H1 (cell line): Measurements from ENCODE around the gene GPSM3. TPM values are rescaled to one million over a fixed set of nuclear protein-coding genes. Genes with fewer than 3 reads are reported as not detected.

Experiments used
- microRNA-seq, 2 experiments: library from miRNA; unstranded; fragments of <30 nt; microRNA quantifications; one replicate each; pipeline versions ENCODE4 to v1.2.0, GENCODE V29; 2016 to 2020; ENCODE audit warnings: borderline microRNAs expressed in 2 of 2, borderline number of aligned reads in 2 of 2, borderline replicate concordance in 1 of 2
- polyA plus RNA-seq, 7 experiments: library from polyadenylated mRNA; depleted of rRNA in 3 of 7; stranded (reverse) in 5 of 7; unstranded in 2 of 7; fragments of >200 nt in 5 of 7; fragments of 200-250 nt in 2 of 7; gene quantifications; 1 replicate in 5 of 7; 2 replicates in 1 of 7; 4 replicates in 1 of 7; pipeline versions ENCODE4 v1.2.1 to v1.2.3, GENCODE V29; 2011 to 2013; ENCODE audit warnings: missing spikeins in 2 of 7, mixed read lengths in 2 of 7
- small RNA-seq: library from polyadenylated mRNA; stranded (forward); fragments of <200 nt; extraction: miRNeasy Mini kit (QIAGEN cat#:217004); gene quantifications from one replicate; pipeline ENCODE3, GENCODE V24; 2013; ENCODE audit not compliant: insufficient read depth
- total RNA-seq: library from RNA; stranded (reverse); fragmentation: NEBNext Ultra II Directional; extraction: Animal tissue kit (Norgen Biotek cat#: 25700); gene quantifications from 2 replicates; pipeline ENCODE4 v1.2.1, GENCODE V29; 2021

GPSM3 gene
- total and polyA plus RNA-seq, 2 of the 8 experiments (the other 6 are each of a cell fraction or from before 2014, with no cell fraction given) = 6.6 to 9.8 TPM

Small RNA genes lying within 50 kb of the gene (microRNA-seq; reads per million reads assigned to microRNA genes)
- gene MIR6721 (0.23 to 0.81 reads per million in 2 experiments), gene MIR6833 (0 reads per million in 2 experiments)

Small RNA genes lying within 50 kb of the gene (small RNA-seq; reads per million reads assigned to genes)
- not detected for gene AL662884.1
- not detected for gene MIR6833

Other genes starting within 250 kb of the GPSM3 start
- gene CFB, start 246.5 kb downstream of the GPSM3 start, total RNA-seq = not detected in 2 replicates
- gene CFB, start 246.5 kb downstream of the GPSM3 start, polyA plus RNA-seq (2011; rRNA removed) = 0.09 and 0.20 TPM in 2 replicates
- gene NELFE, start 233.7 kb downstream of the GPSM3 start, total RNA-seq = 71.1 and 71.5 TPM in 2 replicates
- 49.2 and 52.3 TPM in 2 replicates for gene NELFE, start 233.7 kb downstream of the GPSM3 start, polyA plus RNA-seq (2011; rRNA removed)
- 59.7 and 68.5 TPM in 2 replicates for gene SKIC2, start 233.5 kb downstream of the GPSM3 start, total RNA-seq
- gene SKIC2, start 233.5 kb downstream of the GPSM3 start, polyA plus RNA-seq (2011; rRNA removed) = 42.1 and 70.5 TPM in 2 replicates
- gene DXO, start 220.5 kb downstream of the GPSM3 start, total RNA-seq = 14.7 and 16.2 TPM in 2 replicates
- 23.9 and 30.5 TPM in 2 replicates for gene DXO, start 220.5 kb downstream of the GPSM3 start, polyA plus RNA-seq (2011; rRNA removed)
- gene C4A, start 210.6 kb downstream of the GPSM3 start, total RNA-seq = 0.48 and 2.4 TPM in 2 replicates
- 0.62 and 1.7 TPM in 2 replicates for gene C4A, start 210.6 kb downstream of the GPSM3 start, polyA plus RNA-seq (2011; rRNA removed)
- 1.5 and 3.5 TPM in 2 replicates for gene C4B, start 177.8 kb downstream of the GPSM3 start, total RNA-seq
- gene C4B, start 177.8 kb downstream of the GPSM3 start, polyA plus RNA-seq (2011; rRNA removed) = 0.74 and 1.7 TPM in 2 replicates
- gene CYP21A2, start 154.2 kb downstream of the GPSM3 start, total RNA-seq = 0.22 and 0.40 TPM in 2 replicates
- 0.14 and 0.23 TPM in 2 replicates for gene CYP21A2, start 154.2 kb downstream of the GPSM3 start, polyA plus RNA-seq (2011; rRNA removed)
- 4.8 and 5.5 TPM in 2 replicates for gene TNXB, start 83.3 kb downstream of the GPSM3 start, total RNA-seq
- gene TNXB, start 83.3 kb downstream of the GPSM3 start, polyA plus RNA-seq (2011; rRNA removed) = 3.1 and 6.5 TPM in 2 replicates
- 36.2 and 38.1 TPM in 2 replicates for gene ATF6B, start 64.4 kb downstream of the GPSM3 start, total RNA-seq
- 42.2 and 66.3 TPM in 2 replicates for gene ATF6B, start 64.4 kb downstream of the GPSM3 start, polyA plus RNA-seq (2011; rRNA removed)
- gene FKBPL, start 62.4 kb downstream of the GPSM3 start, total RNA-seq = 9.4 and 10.9 TPM in 2 replicates
- 5.4 and 5.8 TPM in 2 replicates for gene FKBPL, start 62.4 kb downstream of the GPSM3 start, polyA plus RNA-seq (2011; rRNA removed)
- 2.8 TPM in 2 replicates for gene PRRT1, start 40.7 kb downstream of the GPSM3 start, total RNA-seq
- 0.71 and 1.4 TPM in 2 replicates for gene PRRT1, start 40.7 kb downstream of the GPSM3 start, polyA plus RNA-seq (2011; rRNA removed)
- 24.1 and 27.9 TPM in 2 replicates for gene PPT2, start 38.5 kb downstream of the GPSM3 start, total RNA-seq
- gene PPT2, start 38.5 kb downstream of the GPSM3 start, polyA plus RNA-seq (2011; rRNA removed) = 39.0 and 39.5 TPM in 2 replicates
- 6.4 and 9.2 TPM in 2 replicates for gene EGFL8, start 28.0 kb downstream of the GPSM3 start, total RNA-seq
- gene EGFL8, start 28.0 kb downstream of the GPSM3 start, polyA plus RNA-seq (2011; rRNA removed) = 5.0 and 8.6 TPM in 2 replicates
- 96.0 and 101 TPM in 2 replicates for gene AGPAT1, start 16.6 kb downstream of the GPSM3 start, total RNA-seq
- gene AGPAT1, start 16.6 kb downstream of the GPSM3 start, polyA plus RNA-seq (2011; rRNA removed) = 222 and 287 TPM in 2 replicates
- gene RNF5, start 14.2 kb downstream of the GPSM3 start, total RNA-seq = 90.0 and 90.3 TPM in 2 replicates
- gene RNF5, start 14.2 kb downstream of the GPSM3 start, polyA plus RNA-seq (2011; rRNA removed) = 145 and 158 TPM in 2 replicates
- gene AGER, start 8.4 kb downstream of the GPSM3 start, total RNA-seq = 9.6 and 10.9 TPM in 2 replicates
- gene AGER, start 8.4 kb downstream of the GPSM3 start, polyA plus RNA-seq (2011; rRNA removed) = 3.8 and 5.5 TPM in 2 replicates
- gene PBX2, start 2.4 kb downstream of the GPSM3 start, total RNA-seq = 130 and 133 TPM in 2 replicates
- gene PBX2, start 2.4 kb downstream of the GPSM3 start, polyA plus RNA-seq (2011; rRNA removed) = 102 and 109 TPM in 2 replicates
- gene NOTCH4, start 31.4 kb upstream of the GPSM3 start, total RNA-seq = 2.8 and 3.3 TPM in 2 replicates
- gene NOTCH4, start 31.4 kb upstream of the GPSM3 start, polyA plus RNA-seq (2011; rRNA removed) = 1.9 TPM in 2 replicates
- gene TSBP1, start 179.3 kb upstream of the GPSM3 start, total RNA-seq = not detected in 2 replicates
- not detected in 2 replicates for gene TSBP1, start 179.3 kb upstream of the GPSM3 start, polyA plus RNA-seq (2011; rRNA removed)
- gene BTNL2, start 214.5 kb upstream of the GPSM3 start, total RNA-seq = not detected in 2 replicates
- not detected in 2 replicates for gene BTNL2, start 214.5 kb upstream of the GPSM3 start, polyA plus RNA-seq (2011; rRNA removed)
- 4.1 and 5.0 TPM in 2 replicates for gene HLA-DRA, start 247.2 kb upstream of the GPSM3 start, total RNA-seq
- 4.2 and 6.2 TPM in 2 replicates for gene HLA-DRA, start 247.2 kb upstream of the GPSM3 start, polyA plus RNA-seq (2011; rRNA removed)